Choroid plexus epithelial cell (primary cell): ENCODE data around the gene TRAF1.

Experiments used
- DNase-seq: peaks from one replicate; pipeline ENCODE4 v3.0.0-alpha.2; 2010; ENCODE audit warnings: low read depth
- H3K4me3 ChIP-seq: 2 replicates; pipeline ENCODE4 v1.5.1; 2011; ENCODE audit warnings: low read depth, mild to moderate bottlenecking, control low read depth, low read length, moderate library complexity
- TF ChIP-seq, protein P1 (sequence below): conservative IDR thresholded peaks from 2 replicates; pipeline ENCODE4 v1.5.1; 2011; ENCODE audit warnings: low read depth, mild to moderate bottlenecking, control low read depth, inconsistent platforms, low read length, moderate library complexity

Gene TRAF1

DNA sequence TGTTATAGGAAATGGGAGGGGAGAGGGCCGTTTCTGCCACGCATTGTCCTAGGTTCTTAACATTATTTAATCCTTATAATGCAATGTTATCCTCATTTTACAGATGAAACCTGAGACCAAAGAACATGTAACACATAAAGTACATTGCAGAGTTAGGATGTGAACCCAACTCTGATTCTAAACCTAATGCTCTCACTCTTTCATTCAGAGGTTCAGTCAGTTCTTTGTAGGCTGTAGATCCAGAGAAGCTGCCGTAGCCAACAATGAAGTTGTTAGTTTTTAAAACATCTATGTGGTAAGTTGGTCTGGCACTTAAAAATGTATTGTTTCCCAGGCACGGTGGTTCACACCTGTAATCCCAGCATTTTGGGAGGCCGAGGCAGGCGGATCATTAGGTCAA is 73.4 kb downstream of the TRAF1 start:
- no peak for DNase-seq
- no peak overlapping the region for H3K4me3 ChIP-seq
- TF ChIP-seq, protein P1, sequence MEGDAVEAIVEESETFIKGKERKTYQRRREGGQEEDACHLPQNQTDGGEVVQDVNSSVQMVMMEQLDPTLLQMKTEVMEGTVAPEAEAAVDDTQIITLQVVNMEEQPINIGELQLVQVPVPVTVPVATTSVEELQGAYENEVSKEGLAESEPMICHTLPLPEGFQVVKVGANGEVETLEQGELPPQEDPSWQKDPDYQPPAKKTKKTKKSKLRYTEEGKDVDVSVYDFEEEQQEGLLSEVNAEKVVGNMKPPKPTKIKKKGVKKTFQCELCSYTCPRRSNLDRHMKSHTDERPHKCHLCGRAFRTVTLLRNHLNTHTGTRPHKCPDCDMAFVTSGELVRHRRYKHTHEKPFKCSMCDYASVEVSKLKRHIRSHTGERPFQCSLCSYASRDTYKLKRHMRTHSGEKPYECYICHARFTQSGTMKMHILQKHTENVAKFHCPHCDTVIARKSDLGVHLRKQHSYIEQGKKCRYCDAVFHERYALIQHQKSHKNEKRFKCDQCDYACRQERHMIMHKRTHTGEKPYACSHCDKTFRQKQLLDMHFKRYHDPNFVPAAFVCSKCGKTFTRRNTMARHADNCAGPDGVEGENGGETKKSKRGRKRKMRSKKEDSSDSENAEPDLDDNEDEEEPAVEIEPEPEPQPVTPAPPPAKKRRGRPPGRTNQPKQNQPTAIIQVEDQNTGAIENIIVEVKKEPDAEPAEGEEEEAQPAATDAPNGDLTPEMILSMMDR, result no peak
